ENCODE results near the gene DNM1.

- no peak for TF ChIP-seq GATA3 (IDR thresholded peaks at IDR 0.05; ENCODE audit: low read depth, low read length)
- no peak for TF ChIP-seq GATA2 (IDR thresholded peaks at IDR 0.05; ENCODE audit: low read depth, low read length)
Observed at GRCh38 chr9:128304136-128304970, 101.2 kb downstream of the DNM1 start.
